ENCODE data around the gene IL10RB.
A peak's percentile ranks its signal among the peaks of the same experiment; 100 is the strongest.
"Not testable (repeated sequence)": the region's sequence is repeated elsewhere in the genome, so short reads cannot be mapped to it uniquely, and the experiment has no call there.

Gene IL10RB

GRCh38 chr21:33266050-33266788, at the start of gene IL10RB:
Gene IL10RB, plus strand, starts transcription at chr21:33266367. Its CDS starts 99 bp downstream, at chr21:33266466.
- DNase-seq: peak; percentile 81

DNA sequence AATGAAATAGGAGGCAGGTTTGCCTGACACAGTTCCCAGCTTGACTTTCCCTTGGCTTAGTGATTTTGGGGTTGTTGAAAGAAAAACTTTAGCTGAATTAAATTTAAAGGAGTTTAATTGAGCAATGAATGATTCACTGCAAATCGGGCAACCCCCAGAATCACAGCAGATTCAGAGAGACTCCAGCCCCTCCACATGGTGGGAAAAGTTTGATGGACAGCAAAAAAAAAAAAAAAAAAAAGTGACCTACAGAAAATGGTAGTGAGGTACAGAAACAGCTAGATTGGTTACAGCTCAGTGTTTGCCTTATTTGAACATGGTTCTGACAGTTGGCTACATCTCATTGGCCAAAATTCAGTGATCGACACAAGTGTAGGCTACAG, 49.0 kb upstream of the IL10RB start:
- DNase-seq: no peak

GRCh38 chr21:33219300-33219699, 46.9 kb upstream of the IL10RB start:
- no peak for DNase-seq

DNA sequence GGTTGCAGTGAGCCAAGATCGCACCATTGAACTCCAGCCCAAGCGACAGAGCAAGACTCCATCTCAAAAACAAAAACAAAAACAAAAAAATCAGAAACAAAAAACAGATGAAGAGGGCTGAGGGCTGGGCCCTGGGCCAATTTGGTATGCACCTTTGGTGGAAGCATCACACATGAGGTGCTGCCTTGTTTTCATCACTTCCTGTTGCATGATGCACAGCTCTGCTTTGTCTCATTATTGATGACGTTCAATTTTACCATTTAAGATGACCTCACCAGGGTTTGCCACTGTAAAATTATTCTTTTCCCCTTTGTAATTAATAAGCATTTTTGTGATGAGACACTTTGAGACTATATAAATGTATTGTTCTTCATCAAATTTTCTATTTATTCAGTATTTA, 46.2 kb upstream of the IL10RB start:
- no peak for DNase-seq

DNA sequence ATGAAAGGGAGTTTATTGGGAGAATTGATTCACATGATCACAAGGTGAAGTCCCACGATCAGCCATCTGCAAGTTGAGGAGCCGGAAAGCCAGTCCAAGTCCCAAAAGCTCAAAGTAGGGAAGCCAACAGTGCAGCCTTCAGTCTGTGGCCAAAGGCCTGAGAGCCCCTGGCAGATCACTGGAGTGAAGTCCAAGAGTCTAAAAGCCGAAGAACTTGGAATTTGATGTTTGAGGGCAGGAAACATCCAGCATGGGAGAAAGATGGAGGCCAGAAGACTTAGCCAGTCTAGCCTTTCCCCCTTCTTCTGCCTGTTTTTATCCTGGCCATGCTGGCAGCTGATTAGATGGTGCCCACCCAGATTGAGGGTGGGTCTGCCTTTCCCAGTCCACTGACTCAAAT, 40.8 kb upstream of the IL10RB start:
- not testable (repeated sequence) for DNase-seq

DNA sequence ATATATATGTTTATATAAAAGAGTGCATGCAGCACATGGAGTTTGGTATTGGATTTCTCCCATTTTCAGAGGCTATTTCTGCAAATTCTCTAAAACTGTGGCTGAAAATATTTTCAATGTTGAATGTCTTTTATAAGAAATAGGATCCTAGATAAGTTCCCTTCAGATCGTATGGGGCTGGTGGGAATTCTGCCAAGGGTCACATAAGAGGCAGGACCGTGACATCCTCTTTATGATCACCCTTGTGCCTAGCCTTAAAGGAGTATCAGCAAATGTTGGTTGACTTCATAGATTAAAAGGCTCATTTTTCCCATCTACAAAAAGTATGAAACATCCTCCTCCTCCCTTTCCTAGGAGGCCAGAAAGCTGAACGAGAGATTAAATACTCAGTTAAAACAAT, 37.7 kb upstream of the IL10RB start:
- DNase-seq: no peak

DNA sequence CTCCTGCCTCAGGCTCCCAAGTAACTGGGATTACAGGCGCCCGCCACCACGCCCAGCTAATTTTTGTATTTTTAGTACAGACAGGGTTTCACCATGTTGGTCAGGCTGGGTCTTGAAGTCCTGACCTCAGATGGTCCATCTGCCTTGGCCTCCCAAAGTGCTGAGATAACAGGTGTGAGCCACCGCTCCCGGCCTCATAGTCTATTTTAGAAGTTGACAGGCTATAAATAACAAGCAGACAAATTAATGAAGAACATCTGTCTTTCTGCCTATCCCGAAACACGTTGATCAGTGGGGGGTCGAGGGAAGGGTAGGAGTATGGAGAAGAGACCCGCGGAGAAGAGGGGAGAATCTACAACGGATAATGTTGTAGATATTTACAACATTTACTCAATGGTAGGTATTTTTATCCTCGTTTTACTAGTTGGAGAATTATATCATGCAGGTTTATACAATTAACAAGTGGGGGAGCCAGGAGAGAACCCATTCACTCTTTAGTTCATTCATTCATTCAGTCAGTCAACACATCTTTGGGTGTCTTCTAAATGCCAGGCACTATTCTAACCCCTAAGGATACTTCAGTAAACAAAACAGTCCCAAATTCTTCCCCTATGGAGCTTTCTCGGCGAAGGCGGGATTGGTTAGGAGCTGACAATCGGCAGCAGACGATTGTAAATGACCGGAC, 36.9 kb upstream of the IL10RB start:
- no peak for DNase-seq

DNA sequence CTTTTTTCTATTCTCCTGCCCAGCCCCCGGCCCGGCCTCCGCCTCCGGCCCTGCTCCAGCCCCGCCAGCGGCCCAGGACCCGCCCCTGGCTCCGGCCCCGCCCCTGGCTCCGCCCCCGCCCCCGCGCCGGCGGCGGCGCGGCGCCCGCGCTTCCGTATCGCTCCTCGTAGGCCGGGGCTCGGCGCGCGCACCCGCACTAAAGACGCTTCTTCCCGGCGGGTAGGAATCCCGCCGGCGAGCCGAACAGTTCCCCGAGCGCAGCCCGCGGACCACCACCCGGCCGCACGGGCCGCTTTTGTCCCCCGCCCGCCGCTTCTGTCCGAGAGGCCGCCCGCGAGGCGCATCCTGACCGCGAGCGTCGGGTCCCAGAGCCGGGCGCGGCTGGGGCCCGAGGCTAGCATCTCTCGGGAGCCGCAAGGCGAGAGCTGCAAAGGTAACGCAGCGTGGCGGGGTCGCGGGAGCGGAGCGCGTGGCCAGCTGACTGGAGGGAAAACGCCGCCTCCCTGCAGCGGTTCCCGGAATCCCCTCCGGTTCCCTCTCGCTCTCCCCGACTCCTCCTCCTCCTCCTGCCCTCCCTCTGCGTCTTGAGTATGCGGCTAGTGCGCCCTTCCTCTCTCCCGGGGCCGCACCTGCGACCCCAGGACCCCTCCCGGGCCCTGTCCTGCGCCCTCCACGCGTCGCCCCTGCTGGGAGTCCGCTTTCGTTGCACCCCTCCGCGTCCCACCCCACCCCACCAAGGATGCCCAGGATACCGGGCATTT, 36.2 kb upstream of the IL10RB start, which contains the start of gene IFNAR2:
Gene IFNAR2 (plus strand): TSS at position 155 of the 761 bp plus-strand sequence. CDS start 11,985 bp downstream, outside the sequence.
- peak; percentile 83 for DNase-seq

DNA sequence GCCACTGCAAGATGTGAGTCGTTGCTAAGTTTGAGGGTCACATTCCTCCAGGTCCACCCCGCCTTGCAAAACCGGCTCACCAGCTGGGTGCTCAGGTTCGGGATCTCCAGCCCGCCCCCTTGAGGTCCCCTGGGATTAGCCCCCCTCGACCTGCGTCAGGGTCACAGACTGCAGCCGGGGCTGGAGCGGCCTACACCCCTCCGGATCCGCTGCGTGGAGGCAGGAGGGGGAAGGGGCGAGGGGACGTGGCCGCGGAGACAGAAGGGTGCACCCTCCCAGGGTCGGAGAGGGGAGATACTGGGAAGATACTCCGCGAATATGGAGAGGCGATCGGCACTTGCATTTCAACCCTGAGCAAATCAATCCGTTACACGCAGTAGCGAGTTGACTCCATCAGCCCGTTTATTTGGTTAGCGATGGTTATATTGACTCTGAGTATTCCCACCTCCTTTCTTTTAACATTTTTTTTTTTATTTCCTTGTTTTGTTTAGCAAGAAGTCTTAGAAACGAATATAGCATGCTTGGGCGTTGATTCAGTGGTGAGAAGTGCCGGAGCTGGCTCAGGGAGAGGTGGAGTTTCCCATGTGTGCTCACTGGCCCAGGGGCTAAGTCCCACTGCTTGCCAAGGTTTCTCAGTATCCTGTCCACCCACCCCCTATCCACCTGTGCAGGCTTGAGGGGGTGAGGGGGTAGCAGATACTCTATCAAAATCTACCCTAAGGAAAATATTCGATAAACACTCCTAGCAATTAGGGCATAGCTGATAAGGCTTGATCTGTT, 35.4 kb upstream of the IL10RB start:
- DNase-seq: peak; percentile 62

GRCh38 chr21:33231526-33231925, 34.6 kb upstream of the IL10RB start:
- DNase-seq: peak; percentile 67

DNA sequence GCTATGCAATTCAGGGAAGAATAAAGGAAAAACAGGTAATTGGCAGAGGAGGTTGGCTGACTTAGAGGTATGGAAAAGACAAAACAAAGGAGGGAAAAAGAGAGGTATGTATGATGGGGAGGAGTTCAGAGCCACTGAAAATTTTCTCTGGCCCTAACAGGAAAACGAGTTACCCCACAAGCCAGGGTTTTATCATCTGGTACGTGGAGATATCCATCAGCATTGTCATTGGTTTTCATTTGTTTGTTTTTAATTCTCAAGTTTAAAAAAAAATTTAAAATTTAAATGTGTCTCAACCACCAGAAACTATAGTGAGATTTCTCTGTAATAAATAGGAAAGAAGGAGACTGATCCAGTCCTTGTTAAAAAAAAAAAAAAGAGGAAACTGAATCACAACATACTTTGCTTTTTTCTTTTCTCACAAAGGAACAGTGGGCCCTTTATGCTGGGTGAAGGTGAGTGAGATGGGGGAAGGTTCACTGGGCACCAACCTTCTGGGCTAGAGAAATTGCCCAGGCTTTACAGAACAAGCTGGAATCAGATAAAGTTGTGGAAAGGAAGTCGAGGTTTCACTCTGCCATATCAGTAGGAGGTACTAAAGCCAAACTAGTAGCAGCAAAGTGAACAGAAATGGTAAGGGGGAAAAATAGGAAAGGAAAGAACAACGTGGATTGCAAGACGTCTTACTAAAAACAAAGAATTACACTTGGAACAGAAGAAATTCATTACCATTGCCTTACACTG, 33.7 kb upstream of the IL10RB start:
- no peak for DNase-seq

DNA sequence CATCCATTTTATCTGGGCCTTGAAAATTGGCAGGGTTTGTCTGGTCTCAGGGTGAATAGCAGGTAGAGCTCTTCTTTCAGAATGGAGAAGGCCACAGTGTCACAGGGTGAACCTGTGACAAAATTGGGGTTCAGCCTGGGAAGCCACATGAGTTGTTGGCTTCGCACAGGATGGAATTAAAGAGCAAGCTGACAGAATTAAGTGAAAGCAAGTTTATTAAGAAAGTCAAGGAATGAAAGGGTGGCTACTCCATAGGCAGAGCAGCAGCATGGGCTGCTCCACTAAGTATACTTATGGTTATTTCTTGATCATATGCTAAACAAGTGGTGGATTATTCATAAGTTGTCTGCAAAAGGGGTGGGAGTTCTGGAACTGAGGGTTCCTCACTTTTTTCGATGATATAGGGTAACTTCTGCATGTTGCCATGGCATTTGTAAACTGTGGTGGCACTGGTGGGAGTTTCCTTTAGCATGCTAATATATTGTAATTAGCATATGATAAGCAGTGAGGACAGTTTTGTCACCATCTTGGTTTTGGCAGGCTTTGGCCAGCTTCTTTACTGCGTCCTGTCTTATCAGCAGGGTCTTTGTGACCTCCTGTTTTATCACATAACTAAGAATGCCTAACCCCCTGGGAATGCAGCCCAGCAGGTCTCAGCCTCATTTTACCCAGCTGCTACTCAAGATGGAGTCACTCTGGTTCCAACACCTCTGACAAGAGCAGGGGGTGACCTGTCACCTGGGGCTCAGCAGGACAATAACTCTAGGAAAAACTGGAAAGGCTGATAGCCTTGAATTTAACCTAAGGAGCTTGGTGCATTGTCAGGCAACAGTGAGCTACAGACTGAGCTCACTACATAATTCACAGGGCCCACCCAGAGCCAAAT, 31.3 kb upstream of the IL10RB start:
- DNase-seq: no peak

DNA sequence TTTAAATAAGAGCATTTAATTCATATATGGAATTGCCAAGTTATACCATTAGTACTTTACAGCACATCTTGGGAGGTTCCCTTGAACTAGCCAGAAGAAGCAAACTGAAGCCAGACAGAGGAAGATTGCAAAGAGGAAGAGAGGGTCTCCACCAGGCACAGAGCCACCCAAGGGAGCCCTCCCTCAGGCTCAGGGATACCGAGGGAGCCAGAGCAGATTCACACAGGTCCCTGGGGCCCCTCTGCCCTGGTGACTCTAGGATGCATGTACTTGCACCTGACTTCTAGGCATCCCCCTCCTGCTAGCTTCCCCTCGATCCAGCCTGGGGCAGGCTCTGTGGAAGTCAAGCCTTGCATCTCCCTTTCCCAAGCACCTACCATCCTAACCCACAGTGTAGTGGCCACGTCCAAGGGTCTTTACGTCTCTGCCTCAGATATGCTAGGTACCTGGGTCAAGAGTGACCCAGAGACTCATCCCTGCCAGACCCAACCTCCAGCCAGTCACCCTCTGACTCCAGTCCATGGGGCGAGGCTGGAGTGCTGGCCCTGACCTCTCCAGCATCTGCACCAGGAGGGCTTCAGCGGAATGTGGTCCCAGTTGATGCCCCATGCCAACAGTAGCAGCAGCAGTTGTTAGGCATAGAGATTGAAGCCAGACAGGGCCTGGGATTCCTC, 30.0 kb upstream of the IL10RB start:
- DNase-seq: no peak

- no peak for DNase-seq
Measured at GRCh38 chr21:33236766-33237165, 29.4 kb upstream of the IL10RB start.

- no peak for DNase-seq
Measured at GRCh38 chr21:33237486-33237885, 28.7 kb upstream of the IL10RB start.

DNA sequence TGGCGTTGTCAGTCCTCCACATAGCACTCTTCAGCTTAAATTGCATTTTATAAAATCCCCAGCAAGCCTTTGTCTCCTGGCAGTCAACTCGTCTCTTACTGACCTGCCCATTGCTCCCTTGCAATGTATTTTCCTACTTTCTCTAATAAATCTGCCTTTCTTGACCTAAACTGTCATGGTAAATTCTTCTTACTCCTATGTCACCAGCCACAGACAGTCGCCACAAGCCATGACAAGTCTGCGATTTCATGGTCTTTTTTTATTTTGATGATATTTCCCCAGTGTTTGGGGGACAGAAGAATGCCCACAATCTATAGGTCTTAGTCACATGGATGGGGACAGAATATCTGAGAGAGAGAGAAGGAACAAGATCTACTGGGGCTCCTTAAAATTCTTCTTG, 28.0 kb upstream of the IL10RB start:
- DNase-seq: no peak

- DNase-seq: no peak
Measured at GRCh38 chr21:33238565-33239255, 27.5 kb upstream of the IL10RB start.

- not testable (repeated sequence) for DNase-seq
Measured at GRCh38 chr21:33239559-33240127, 26.5 kb upstream of the IL10RB start.

DNA sequence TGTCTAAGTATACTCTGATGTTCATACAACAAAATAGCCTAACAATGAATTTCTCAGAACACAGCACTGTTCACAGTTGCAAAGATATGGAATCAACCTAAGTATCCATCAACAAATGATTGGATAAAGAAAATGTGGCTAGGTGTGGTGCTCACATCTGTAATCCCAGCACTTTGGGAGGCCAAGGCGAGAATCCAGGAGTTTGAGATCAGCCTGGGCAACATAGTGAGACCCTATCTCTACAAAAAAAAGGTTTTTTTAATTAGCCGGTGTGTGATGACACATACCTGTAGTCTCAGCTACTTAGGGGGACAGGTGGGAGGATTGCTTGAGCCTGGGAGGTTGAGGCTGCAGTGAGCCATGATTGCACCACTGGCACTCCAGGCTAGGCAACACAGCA, 25.8 kb upstream of the IL10RB start:
- no peak for DNase-seq
